SK-N-SH treated with all-trans-retinoic acid at 6 μM for 48 hours (cell line): Measurements from ENCODE around the gene AUTS2.

Experiments used
- ATAC-seq: fragments of 200-7000 bp; cut with Tn5 transposase; 3 replicates; pipeline ENCODE4 v1.9.1; 2020; ENCODE audit warnings: mild to moderate bottlenecking, moderate library complexity
- ARNTL ChIP-seq: fragments of 450-650 bp; formaldehyde crosslinking; IDR thresholded peaks from 2 replicates; pipeline ENCODE4 v1.5.0; 2020; ENCODE audit warnings: low read depth, mild to moderate bottlenecking, moderate library complexity, borderline replicate concordance
- BACH2 ChIP-seq: fragments of 250-450 bp; sonication (Bioruptor Pico); IDR thresholded peaks from 2 replicates; pipeline ENCODE4 v1.9.0; 2021; ENCODE audit warnings: mild to moderate bottlenecking, borderline replicate concordance
- CSDC2 ChIP-seq: fragments of 250-450 bp; sonication (Bioruptor Pico); IDR thresholded peaks from 2 replicates; pipeline ENCODE4 v1.5.0; 2020; ENCODE audit warnings: mild to moderate bottlenecking, moderate library complexity
- CSRNP3 ChIP-seq: fragments of 250-450 bp; sonication (Bioruptor Pico); IDR thresholded peaks from 2 replicates; pipeline ENCODE4 v1.5.1; 2021; ENCODE audit warnings: mild to moderate bottlenecking, moderate library complexity
- ESRRG ChIP-seq: fragments of 250-450 bp; sonication (Bioruptor Pico); IDR thresholded peaks from 2 replicates; pipeline ENCODE4 v1.6.1; 2021; ENCODE audit warnings: mild to moderate bottlenecking
- GLIS3 ChIP-seq: fragments of 250-450 bp; sonication (Bioruptor Pico); IDR thresholded peaks from 2 replicates; pipeline ENCODE4 v1.5.0; 2020; ENCODE audit warnings: mild to moderate bottlenecking, moderate library complexity
- ISL1 ChIP-seq: fragments of 250-450 bp; sonication (Bioruptor Pico); IDR thresholded peaks from 2 replicates; pipeline ENCODE4 v2.1.2; 2022; ENCODE audit warnings: mild to moderate bottlenecking, moderate library complexity
- OSR1 ChIP-seq: fragments of 250-450 bp; sonication (Bioruptor Pico); IDR thresholded peaks from 2 replicates; pipeline ENCODE4 v1.8.0; 2022; ENCODE audit warnings: moderate library complexity, mild to moderate bottlenecking, inconsistent platforms
- POU6F1 ChIP-seq: fragments of 250-450 bp; sonication (Bioruptor Pico); IDR thresholded peaks from 2 replicates; pipeline ENCODE4 v1.8.0; 2021; ENCODE audit warnings: low read depth, mild to moderate bottlenecking, moderate library complexity, borderline replicate concordance
- PPARA ChIP-seq: fragments of 250-450 bp; sonication (Bioruptor Pico); IDR thresholded peaks from 2 replicates; pipeline ENCODE4 v1.5.0; 2020; ENCODE audit warnings: mild to moderate bottlenecking, borderline replicate concordance
- RARB ChIP-seq: fragments of 250-450 bp; sonication (Bioruptor Pico); IDR thresholded peaks from 2 replicates; pipeline ENCODE4 v1.8.0; 2021; ENCODE audit warnings: mild to moderate bottlenecking, moderate library complexity
- TOX ChIP-seq: fragments of 250-450 bp; sonication (Bioruptor Pico); IDR thresholded peaks from 2 replicates; pipeline ENCODE4 v1.8.0; 2021; ENCODE audit warnings: mild to moderate bottlenecking, moderate library complexity, borderline replicate concordance
- TSHZ2 ChIP-seq: fragments of 250-450 bp; sonication (Bioruptor Pico); IDR thresholded peaks from 2 replicates; pipeline ENCODE4 v1.5.0; 2020; ENCODE audit warnings: mild to moderate bottlenecking, moderate library complexity
- ZFP3 ChIP-seq: fragments of 250-450 bp; sonication (Bioruptor Pico); IDR thresholded peaks from 2 replicates; pipeline ENCODE4 v1.5.0; 2020; ENCODE audit warnings: mild to moderate bottlenecking, moderate library complexity
- ZFP30 ChIP-seq: fragments of 450-650 bp; formaldehyde crosslinking; IDR thresholded peaks from 2 replicates; pipeline ENCODE4 v1.5.0; 2022; ENCODE audit warnings: mild to moderate bottlenecking, moderate library complexity
- ZNF565 ChIP-seq: fragments of 450-650 bp; formaldehyde crosslinking; conservative IDR thresholded peaks from 2 replicates; pipeline ENCODE4 v1.5.0; 2020; ENCODE audit warnings: low read depth, mild to moderate bottlenecking, moderate library complexity
- ZNF8 ChIP-seq: fragments of 450-650 bp; formaldehyde crosslinking; IDR thresholded peaks from 2 replicates; pipeline ENCODE4 v1.5.0; 2020; ENCODE audit warnings: mild to moderate bottlenecking, moderate library complexity
- TF ChIP-seq, protein P1 (sequence below): fragments of 250-450 bp; sonication (Bioruptor Pico); IDR thresholded peaks from 2 replicates; pipeline ENCODE4 v1.8.0; 2020; ENCODE audit warnings: mild to moderate bottlenecking, moderate library complexity, borderline replicate concordance
- TF ChIP-seq, protein P2 (sequence below): fragments of 250-450 bp; sonication (Bioruptor Pico); IDR thresholded peaks from 2 replicates; pipeline ENCODE4 v1.5.1; 2020; ENCODE audit warnings: low read depth, mild to moderate bottlenecking, moderate library complexity

The AUTS2 gene

GRCh38 chr7:70450731-70451130, 852.5 kb downstream of the AUTS2 start:
- TF ChIP-seq CSDC2 (CRISPR knock-in tag), result no peak
- no peak for ATAC-seq

DNA sequence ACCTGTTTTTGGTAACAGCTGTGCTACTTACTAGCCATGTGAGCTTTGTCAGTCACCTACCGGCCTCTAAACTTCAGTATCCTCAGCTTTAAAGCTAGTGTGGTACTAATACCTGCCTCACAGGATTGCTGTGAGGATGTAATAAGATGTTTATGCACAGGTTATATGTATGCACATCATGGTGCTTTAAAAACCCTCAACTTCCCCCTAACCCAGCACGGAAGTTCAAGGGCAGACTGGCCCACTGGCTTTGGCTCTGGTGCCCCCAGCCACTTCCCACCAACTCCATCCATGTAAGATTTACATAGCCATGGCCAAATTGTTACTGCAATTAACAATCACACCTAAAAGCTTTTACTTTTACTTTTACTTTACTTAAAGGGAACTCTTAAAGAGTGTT, 857.6 kb downstream of the AUTS2 start:
- TF ChIP-seq RARB (CRISPR knock-in tag), result no peak
- no peak for TF ChIP-seq ARNTL (CRISPR knock-in tag)
- TF ChIP-seq ZNF565 (CRISPR knock-in tag), result no peak
- TF ChIP-seq TOX (CRISPR knock-in tag), result no peak
- no peak for TF ChIP-seq OSR1
- ATAC-seq, result no peak

DNA sequence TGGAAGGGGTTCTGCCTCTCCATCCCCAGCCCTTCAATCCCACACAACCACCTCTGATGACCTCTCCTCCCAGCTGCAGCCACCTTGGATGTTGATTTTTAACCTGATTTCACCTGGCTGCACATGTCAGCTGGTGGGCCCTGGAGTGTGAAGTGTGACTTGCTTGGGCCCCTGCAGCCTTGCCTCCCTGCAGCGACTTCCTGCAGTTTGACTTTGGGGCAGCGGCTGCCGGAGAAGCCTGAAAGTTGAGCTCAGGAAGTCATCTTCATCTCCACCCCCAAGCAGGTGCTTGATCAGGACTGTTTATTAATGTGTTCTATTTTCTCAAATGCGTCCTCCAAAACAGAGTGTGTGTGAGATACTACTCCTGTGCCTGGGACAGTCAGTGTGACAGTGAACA, 858.4 kb downstream of the AUTS2 start:
- TF ChIP-seq RARB (CRISPR knock-in tag) (no peak), TOX (CRISPR knock-in tag) (no peak), ZFP3 (CRISPR knock-in tag) (no peak)
- ATAC-seq, result no peak

- TF ChIP-seq POU6F1 (CRISPR knock-in tag) (no peak), CSDC2 (CRISPR knock-in tag) (no peak), GLIS3 (CRISPR knock-in tag) (no peak), ESRRG (CRISPR knock-in tag) (no peak)
- TF ChIP-seq, protein P1, sequence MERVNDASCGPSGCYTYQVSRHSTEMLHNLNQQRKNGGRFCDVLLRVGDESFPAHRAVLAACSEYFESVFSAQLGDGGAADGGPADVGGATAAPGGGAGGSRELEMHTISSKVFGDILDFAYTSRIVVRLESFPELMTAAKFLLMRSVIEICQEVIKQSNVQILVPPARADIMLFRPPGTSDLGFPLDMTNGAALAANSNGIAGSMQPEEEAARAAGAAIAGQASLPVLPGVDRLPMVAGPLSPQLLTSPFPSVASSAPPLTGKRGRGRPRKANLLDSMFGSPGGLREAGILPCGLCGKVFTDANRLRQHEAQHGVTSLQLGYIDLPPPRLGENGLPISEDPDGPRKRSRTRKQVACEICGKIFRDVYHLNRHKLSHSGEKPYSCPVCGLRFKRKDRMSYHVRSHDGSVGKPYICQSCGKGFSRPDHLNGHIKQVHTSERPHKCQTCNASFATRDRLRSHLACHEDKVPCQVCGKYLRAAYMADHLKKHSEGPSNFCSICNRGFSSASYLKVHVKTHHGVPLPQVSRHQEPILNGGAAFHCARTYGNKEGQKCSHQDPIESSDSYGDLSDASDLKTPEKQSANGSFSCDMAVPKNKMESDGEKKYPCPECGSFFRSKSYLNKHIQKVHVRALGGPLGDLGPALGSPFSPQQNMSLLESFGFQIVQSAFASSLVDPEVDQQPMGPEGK (CRISPR knock-in tag), result no peak
- ATAC-seq, result peak; percentile 42; the same call in 2 of the 3 replicates
These were observed 859.2 kb downstream of the AUTS2 start for GRCh38 chr7:70457482-70457881.

DNA sequence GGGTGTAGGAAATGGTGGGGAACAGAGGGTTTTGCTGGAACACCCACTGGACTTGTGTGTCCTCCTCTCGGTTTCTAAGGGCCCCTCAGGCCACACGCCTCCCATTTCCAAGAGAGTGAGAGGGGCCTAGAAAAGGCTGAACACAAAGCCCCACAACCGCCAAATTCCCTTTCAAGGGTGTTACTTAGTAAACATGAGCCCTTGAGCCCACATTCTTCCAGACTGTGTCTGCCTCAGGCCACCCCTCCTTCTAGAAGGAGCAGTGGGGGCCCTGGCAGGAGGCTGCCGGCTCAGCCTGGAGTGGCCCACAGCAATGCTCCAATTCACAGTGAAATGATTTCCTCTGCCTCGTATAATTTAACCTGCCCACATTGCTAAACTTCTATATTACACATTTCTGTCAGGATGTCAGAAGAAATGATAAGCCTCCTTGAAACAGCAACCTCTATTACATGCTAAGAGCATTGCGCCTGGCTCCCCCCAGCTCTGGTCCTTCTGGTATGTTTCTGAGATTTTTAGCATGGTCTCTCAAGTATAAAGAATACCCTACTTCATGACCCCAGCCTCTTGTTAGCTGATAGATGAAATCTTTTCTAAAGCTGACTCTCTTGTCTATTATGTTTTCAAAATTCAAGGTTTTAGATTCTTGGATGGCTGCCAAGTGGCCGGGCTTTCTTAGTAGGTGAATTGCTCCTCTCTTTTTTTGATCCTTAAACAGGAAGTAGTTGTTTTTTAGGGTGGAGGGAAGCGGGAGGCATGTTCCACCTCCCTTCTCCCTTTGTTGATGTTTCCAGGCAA, 859.8 kb downstream of the AUTS2 start:
- ATAC-seq, result peak; percentile 45; the same call in 2 of the 3 replicates
- TF ChIP-seq OSR1, result no peak
- no peak for TF ChIP-seq TSHZ2 (CRISPR knock-in tag)
- TF ChIP-seq, protein P2, sequence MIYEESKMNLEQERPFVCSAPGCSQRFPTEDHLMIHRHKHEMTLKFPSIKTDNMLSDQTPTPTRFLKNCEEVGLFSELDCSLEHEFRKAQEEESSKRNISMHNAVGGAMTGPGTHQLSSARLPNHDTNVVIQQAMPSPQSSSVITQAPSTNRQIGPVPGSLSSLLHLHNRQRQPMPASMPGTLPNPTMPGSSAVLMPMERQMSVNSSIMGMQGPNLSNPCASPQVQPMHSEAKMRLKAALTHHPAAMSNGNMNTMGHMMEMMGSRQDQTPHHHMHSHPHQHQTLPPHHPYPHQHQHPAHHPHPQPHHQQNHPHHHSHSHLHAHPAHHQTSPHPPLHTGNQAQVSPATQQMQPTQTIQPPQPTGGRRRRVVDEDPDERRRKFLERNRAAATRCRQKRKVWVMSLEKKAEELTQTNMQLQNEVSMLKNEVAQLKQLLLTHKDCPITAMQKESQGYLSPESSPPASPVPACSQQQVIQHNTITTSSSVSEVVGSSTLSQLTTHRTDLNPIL (CRISPR knock-in tag), result no peak
- TF ChIP-seq ZFP30 (CRISPR knock-in tag), result no peak
- no peak for TF ChIP-seq PPARA (CRISPR knock-in tag)
- no peak for TF ChIP-seq BACH2 (CRISPR knock-in tag)
- TF ChIP-seq ISL1 (CRISPR knock-in tag), result no peak
- no peak for TF ChIP-seq GLIS3 (CRISPR knock-in tag)
- no peak for TF ChIP-seq ARNTL (CRISPR knock-in tag)
- TF ChIP-seq CSRNP3 (CRISPR knock-in tag), result no peak
- TF ChIP-seq ZNF8, result no peak
- no peak for TF ChIP-seq TOX (CRISPR knock-in tag)
